Measurements from ENCODE around the gene BARHL1.

Gene BARHL1

GRCh38 chr9:132586830-132587591, 4.6 kb downstream of the BARHL1 start:
- no peak for TF ChIP-seq CTCF (IDR thresholded peaks at IDR 0.05; ENCODE audit: borderline replicate concordance, insufficient read depth, low read depth, low read length)
- H3K4me3 ChIP-seq (ENCODE audit: low read depth, low read length), result no peak overlapping the region

GRCh38 chr9:132587592-132587955, 5.2 kb downstream of the BARHL1 start:
- no peak overlapping the region for H3K4me3 ChIP-seq (ENCODE audit: low read depth, low read length)

GRCh38 chr9:132588098-132588497, 5.7 kb downstream of the BARHL1 start:
- no peak for TF ChIP-seq CTCF (IDR thresholded peaks at IDR 0.05; ENCODE audit: borderline replicate concordance, insufficient read depth, low read depth, low read length)
- H3K4me3 ChIP-seq (ENCODE audit: low read depth, low read length), result no peak overlapping the region

More at GRCh38 chr9:132587592-132587955, 5.2 kb downstream of the BARHL1 start:
- TF ChIP-seq CTCF (IDR thresholded peaks at IDR 0.05; ENCODE audit: borderline replicate concordance, insufficient read depth, low read depth, low read length), result no peak

- no peak for TF ChIP-seq CTCF (IDR thresholded peaks at IDR 0.05; ENCODE audit: borderline replicate concordance, insufficient read depth, low read depth, low read length)
- H3K4me3 ChIP-seq (ENCODE audit: low read depth, low read length), result no peak overlapping the region
These were observed 6.2 kb downstream of the BARHL1 start for GRCh38 chr9:132588501-132589147.

GRCh38 chr9:132589148-132590036, 7.0 kb downstream of the BARHL1 start:
- TF ChIP-seq CTCF (IDR thresholded peaks at IDR 0.05; ENCODE audit: borderline replicate concordance, insufficient read depth, low read depth, low read length), result no peak
- no peak overlapping the region for H3K4me3 ChIP-seq (ENCODE audit: low read depth, low read length)

- TF ChIP-seq CTCF (IDR thresholded peaks at IDR 0.05; ENCODE audit: borderline replicate concordance, insufficient read depth, low read depth, low read length), result no peak
- H3K4me3 ChIP-seq (ENCODE audit: low read depth, low read length), result no peak overlapping the region
These were observed 7.6 kb downstream of the BARHL1 start for GRCh38 chr9:132590037-132590317.
